GM23338 (cell line): ENCODE measurements around the gene RHOBTB3. TPM values are rescaled to one million over a fixed set of nuclear protein-coding genes. Genes with fewer than 3 reads are reported as not detected.

Experiments used
- ATAC-seq: fragments of 200-7000 bp; cut with Tn5 transposase; 3 replicates; pipeline ENCODE4 v1.9.1; 2020
- DNase-seq: peaks from one replicate; pipeline ENCODE4 v3.0.0-alpha.2; 2015; ENCODE audit warnings: low spot score
- H2AFZ ChIP-seq: fragments of 200-600 bp; sonication (generic); 2 replicates; pipeline ENCODE4 v1.8.0; 2016; ENCODE audit warnings: antibody characterized with exemption, mild to moderate bottlenecking, moderate library complexity
- H3F3A ChIP-seq: fragments of 200-600 bp; sonication (generic); replicated peaks from 2 replicates; pipeline ENCODE4 v1.8.0; 2017; ENCODE audit warnings: antibody characterized with exemption, mixed run types, low read depth
- H3K27ac ChIP-seq: fragments of 200-600 bp; sonication (generic); 2 replicates; pipeline ENCODE4 v1.6.1; 2016; ENCODE audit warnings: low read depth
- H3K27me3 ChIP-seq: fragments of 200-600 bp; sonication (generic); 2 replicates; pipeline ENCODE4 v1.8.0; 2016; ENCODE audit warnings: mild to moderate bottlenecking, mixed run types, moderate library complexity; ENCODE audit not compliant: insufficient read depth
- H3K36me3 ChIP-seq: fragments of 200-600 bp; sonication (generic); 2 replicates; pipeline ENCODE4 v1.8.0; 2016; ENCODE audit warnings: mild to moderate bottlenecking; ENCODE audit not compliant: insufficient read depth
- H3K4me1 ChIP-seq: fragments of 200-600 bp; sonication (generic); 2 replicates; pipeline ENCODE4 v1.8.0; 2016; ENCODE audit warnings: mild to moderate bottlenecking, moderate library complexity; ENCODE audit not compliant: insufficient read depth
- H3K4me2 ChIP-seq: fragments of 200-600 bp; sonication (generic); 2 replicates; pipeline ENCODE4 v1.7.1; 2017; ENCODE audit warnings: mixed run types
- H3K4me3 ChIP-seq: fragments of 200-600 bp; sonication (generic); 2 replicates; pipeline ENCODE4 v1.6.1; 2016; ENCODE audit warnings: mixed run types
- H3K79me2 ChIP-seq: fragments of 200-600 bp; sonication (generic); replicated peaks from 2 replicates; pipeline ENCODE4 v1.8.0; 2017; ENCODE audit warnings: mild to moderate bottlenecking; ENCODE audit not compliant: insufficient read depth
- H3K9me2 ChIP-seq: fragments of 200-600 bp; sonication (generic); 2 replicates; pipeline ENCODE4 v1.8.0; 2017; ENCODE audit not compliant: insufficient read depth
- H4K20me1 ChIP-seq: fragments of 200-600 bp; sonication (generic); replicated peaks from 2 replicates; pipeline ENCODE4 v1.8.0; 2017; ENCODE audit warnings: mild to moderate bottlenecking; ENCODE audit not compliant: insufficient read depth
- H3K27ac Mint-ChIP-seq: 2 replicates; pipeline ENCODE4 v1.8.0; 2020; ENCODE audit warnings: inconsistent platforms, mild to moderate bottlenecking, moderate library complexity, mixed read lengths
- H3K27me3 Mint-ChIP-seq: 3 replicates; pipeline ENCODE4 v1.8.0; 2022; ENCODE audit warnings: low read depth, mild to moderate bottlenecking, moderate library complexity, mixed read lengths, inconsistent platforms; ENCODE audit not compliant: insufficient read depth, poor library complexity
- H3K36me3 Mint-ChIP-seq: 3 replicates; pipeline ENCODE4 v1.8.0; 2021; ENCODE audit warnings: low read depth, mild to moderate bottlenecking, inconsistent platforms, moderate library complexity, mixed read lengths
- H3K4me1 Mint-ChIP-seq: 3 replicates; pipeline ENCODE4 v1.8.0; 2020; ENCODE audit warnings: mild to moderate bottlenecking, inconsistent platforms, mixed read lengths
- H3K4me3 Mint-ChIP-seq: 3 replicates; pipeline ENCODE4 v1.8.0; 2021; ENCODE audit warnings: moderate library complexity, mild to moderate bottlenecking, inconsistent platforms, mixed read lengths
- H3K9me3 Mint-ChIP-seq: 3 replicates; pipeline ENCODE4 v1.8.0; 2020; ENCODE audit warnings: moderate library complexity, mild to moderate bottlenecking, inconsistent platforms, mixed read lengths
- CREB1 ChIP-seq: fragments of 250-450 bp; sonication (Bioruptor Pico); IDR thresholded peaks from 2 replicates; pipeline ENCODE4 v1.5.0; 2020; ENCODE audit warnings: low read depth, mild to moderate bottlenecking, moderate library complexity
- CTCF ChIP-seq, 2 experiments: fragments of 200-600 bp in 1 of 2; sonication (generic) in 1 of 2; conservative IDR thresholded peaks; 2 replicates each; pipeline versions ENCODE4 v1.5.1 to v1.6.1; 2016 to 2017; ENCODE audit warnings: antibody characterized with exemption in 2 of 2, low read depth in 2 of 2, mild to moderate bottlenecking in 2 of 2, moderate library complexity in 1 of 2
- EZH2 ChIP-seq: fragments of 200-600 bp; sonication (generic); IDR thresholded peaks from one replicate; pipeline ENCODE4 v1.8.0; 2017; ENCODE audit warnings: antibody characterized with exemption, mild to moderate bottlenecking, low read depth; ENCODE audit not compliant: unreplicated experiment
- EZH2phosphoT487 ChIP-seq: fragments of 200-600 bp; sonication (generic); IDR thresholded peaks from one replicate; pipeline ENCODE4 v1.8.1; 2018; ENCODE audit warnings: antibody characterized with exemption; ENCODE audit not compliant: unreplicated experiment
- JUNB ChIP-seq: IDR thresholded peaks from one replicate; pipeline ENCODE4 v1.6.1; 2016; ENCODE audit warnings: antibody characterized with exemption; ENCODE audit not compliant: unreplicated experiment
- NANOG ChIP-seq: IDR thresholded peaks from 2 replicates; pipeline ENCODE4 v1.6.1; 2016; ENCODE audit warnings: antibody characterized with exemption, borderline replicate concordance
- POLR2AphosphoS5 ChIP-seq: IDR thresholded peaks from 2 replicates; pipeline ENCODE4 v1.6.1; 2016; ENCODE audit warnings: antibody characterized with exemption, low read depth
- STAT1 ChIP-seq: IDR thresholded peaks from one replicate; pipeline ENCODE4 v1.6.1; 2016; ENCODE audit warnings: antibody characterized with exemption; ENCODE audit not compliant: unreplicated experiment
- ZNF114 ChIP-seq: fragments of 250-450 bp; sonication (Bioruptor Pico); IDR thresholded peaks from 2 replicates; pipeline ENCODE4 v1.5.0; 2020; ENCODE audit warnings: mild to moderate bottlenecking, moderate library complexity
- ZNF331 ChIP-seq: fragments of 250-450 bp; sonication (Bioruptor Pico); IDR thresholded peaks from 2 replicates; pipeline ENCODE4 v1.5.0; 2020; ENCODE audit warnings: low read depth, mild to moderate bottlenecking, moderate library complexity
- polyA plus RNA-seq: library from polyadenylated mRNA; unstranded; fragments of >200 nt; fragmentation: Nextera tagmentation; extraction: Ambion mirVana; gene quantifications from 2 replicates; pipeline ENCODE4 v1.2.1, GENCODE V29; 2016
- total RNA-seq: library from RNA; depleted of rRNA; stranded (reverse); fragments of >200 nt; shearing (Covaris generic); gene quantifications from 2 replicates; pipeline ENCODE4 v1.2.3, GENCODE V29; 2014
- TF ChIP-seq, protein P1 (sequence below): IDR thresholded peaks from one replicate; pipeline ENCODE4 v1.6.1; 2018; ENCODE audit warnings: antibody characterized with exemption; ENCODE audit not compliant: unreplicated experiment
- TF ChIP-seq, protein P2 (sequence below): IDR thresholded peaks from 2 replicates; pipeline ENCODE4 v1.6.1; 2016; ENCODE audit warnings: antibody characterized with exemption
- TF ChIP-seq, protein P3 (sequence below): fragments of 250-450 bp; sonication (Bioruptor Pico); IDR thresholded peaks from 2 replicates; pipeline ENCODE4 v1.5.0; 2020; ENCODE audit warnings: mild to moderate bottlenecking, moderate library complexity

The RHOBTB3 gene
- total and polyA plus RNA-seq, 2 experiments from 2014 or later, result 10.0 to 13.4 TPM

DNA sequence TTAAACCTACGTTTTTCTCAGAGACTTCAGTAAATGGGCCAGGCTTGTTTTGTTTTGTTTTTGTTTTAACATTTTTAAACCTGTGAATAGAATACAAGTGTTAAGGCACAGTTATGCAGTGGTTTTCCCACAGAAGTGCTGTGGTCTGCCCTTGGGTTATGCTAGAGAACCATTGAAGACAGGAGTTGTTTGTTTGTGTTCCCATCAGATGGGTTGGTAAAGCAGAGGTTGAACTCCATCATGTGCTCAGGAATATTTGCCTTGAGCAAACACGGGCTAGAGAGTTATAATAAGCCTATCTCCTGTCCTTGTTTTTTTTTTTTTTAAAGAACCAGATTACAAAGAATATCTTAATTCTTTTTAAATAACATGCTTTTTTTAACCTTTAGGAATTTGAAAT lies 28.5 kb downstream of the RHOBTB3 start:
- H3K27ac Mint-ChIP-seq, result no peak overlapping the region
- DNase-seq (no peak), ATAC-seq (no peak)
- no peak for TF ChIP-seq JUNB
- TF ChIP-seq EZH2phosphoT487, result no peak
- TF ChIP-seq ZNF331, result no peak
- TF ChIP-seq, protein P1, sequence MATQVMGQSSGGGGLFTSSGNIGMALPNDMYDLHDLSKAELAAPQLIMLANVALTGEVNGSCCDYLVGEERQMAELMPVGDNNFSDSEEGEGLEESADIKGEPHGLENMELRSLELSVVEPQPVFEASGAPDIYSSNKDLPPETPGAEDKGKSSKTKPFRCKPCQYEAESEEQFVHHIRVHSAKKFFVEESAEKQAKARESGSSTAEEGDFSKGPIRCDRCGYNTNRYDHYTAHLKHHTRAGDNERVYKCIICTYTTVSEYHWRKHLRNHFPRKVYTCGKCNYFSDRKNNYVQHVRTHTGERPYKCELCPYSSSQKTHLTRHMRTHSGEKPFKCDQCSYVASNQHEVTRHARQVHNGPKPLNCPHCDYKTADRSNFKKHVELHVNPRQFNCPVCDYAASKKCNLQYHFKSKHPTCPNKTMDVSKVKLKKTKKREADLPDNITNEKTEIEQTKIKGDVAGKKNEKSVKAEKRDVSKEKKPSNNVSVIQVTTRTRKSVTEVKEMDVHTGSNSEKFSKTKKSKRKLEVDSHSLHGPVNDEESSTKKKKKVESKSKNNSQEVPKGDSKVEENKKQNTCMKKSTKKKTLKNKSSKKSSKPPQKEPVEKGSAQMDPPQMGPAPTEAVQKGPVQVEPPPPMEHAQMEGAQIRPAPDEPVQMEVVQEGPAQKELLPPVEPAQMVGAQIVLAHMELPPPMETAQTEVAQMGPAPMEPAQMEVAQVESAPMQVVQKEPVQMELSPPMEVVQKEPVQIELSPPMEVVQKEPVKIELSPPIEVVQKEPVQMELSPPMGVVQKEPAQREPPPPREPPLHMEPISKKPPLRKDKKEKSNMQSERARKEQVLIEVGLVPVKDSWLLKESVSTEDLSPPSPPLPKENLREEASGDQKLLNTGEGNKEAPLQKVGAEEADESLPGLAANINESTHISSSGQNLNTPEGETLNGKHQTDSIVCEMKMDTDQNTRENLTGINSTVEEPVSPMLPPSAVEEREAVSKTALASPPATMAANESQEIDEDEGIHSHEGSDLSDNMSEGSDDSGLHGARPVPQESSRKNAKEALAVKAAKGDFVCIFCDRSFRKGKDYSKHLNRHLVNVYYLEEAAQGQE, result no peak
- TF ChIP-seq EZH2, result no peak
- no peak for TF ChIP-seq NANOG
- no peak for TF ChIP-seq CREB1 (CRISPR knock-in tag)
- TF ChIP-seq STAT1, result no peak
- no peak for TF ChIP-seq CTCF (conservative IDR thresholded peaks at IDR 0.05; ENCODE audit: low read depth in 2 of 2)
- TF ChIP-seq, protein P2, sequence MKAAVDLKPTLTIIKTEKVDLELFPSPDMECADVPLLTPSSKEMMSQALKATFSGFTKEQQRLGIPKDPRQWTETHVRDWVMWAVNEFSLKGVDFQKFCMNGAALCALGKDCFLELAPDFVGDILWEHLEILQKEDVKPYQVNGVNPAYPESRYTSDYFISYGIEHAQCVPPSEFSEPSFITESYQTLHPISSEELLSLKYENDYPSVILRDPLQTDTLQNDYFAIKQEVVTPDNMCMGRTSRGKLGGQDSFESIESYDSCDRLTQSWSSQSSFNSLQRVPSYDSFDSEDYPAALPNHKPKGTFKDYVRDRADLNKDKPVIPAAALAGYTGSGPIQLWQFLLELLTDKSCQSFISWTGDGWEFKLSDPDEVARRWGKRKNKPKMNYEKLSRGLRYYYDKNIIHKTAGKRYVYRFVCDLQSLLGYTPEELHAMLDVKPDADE, result no peak
- TF ChIP-seq, protein P3, sequence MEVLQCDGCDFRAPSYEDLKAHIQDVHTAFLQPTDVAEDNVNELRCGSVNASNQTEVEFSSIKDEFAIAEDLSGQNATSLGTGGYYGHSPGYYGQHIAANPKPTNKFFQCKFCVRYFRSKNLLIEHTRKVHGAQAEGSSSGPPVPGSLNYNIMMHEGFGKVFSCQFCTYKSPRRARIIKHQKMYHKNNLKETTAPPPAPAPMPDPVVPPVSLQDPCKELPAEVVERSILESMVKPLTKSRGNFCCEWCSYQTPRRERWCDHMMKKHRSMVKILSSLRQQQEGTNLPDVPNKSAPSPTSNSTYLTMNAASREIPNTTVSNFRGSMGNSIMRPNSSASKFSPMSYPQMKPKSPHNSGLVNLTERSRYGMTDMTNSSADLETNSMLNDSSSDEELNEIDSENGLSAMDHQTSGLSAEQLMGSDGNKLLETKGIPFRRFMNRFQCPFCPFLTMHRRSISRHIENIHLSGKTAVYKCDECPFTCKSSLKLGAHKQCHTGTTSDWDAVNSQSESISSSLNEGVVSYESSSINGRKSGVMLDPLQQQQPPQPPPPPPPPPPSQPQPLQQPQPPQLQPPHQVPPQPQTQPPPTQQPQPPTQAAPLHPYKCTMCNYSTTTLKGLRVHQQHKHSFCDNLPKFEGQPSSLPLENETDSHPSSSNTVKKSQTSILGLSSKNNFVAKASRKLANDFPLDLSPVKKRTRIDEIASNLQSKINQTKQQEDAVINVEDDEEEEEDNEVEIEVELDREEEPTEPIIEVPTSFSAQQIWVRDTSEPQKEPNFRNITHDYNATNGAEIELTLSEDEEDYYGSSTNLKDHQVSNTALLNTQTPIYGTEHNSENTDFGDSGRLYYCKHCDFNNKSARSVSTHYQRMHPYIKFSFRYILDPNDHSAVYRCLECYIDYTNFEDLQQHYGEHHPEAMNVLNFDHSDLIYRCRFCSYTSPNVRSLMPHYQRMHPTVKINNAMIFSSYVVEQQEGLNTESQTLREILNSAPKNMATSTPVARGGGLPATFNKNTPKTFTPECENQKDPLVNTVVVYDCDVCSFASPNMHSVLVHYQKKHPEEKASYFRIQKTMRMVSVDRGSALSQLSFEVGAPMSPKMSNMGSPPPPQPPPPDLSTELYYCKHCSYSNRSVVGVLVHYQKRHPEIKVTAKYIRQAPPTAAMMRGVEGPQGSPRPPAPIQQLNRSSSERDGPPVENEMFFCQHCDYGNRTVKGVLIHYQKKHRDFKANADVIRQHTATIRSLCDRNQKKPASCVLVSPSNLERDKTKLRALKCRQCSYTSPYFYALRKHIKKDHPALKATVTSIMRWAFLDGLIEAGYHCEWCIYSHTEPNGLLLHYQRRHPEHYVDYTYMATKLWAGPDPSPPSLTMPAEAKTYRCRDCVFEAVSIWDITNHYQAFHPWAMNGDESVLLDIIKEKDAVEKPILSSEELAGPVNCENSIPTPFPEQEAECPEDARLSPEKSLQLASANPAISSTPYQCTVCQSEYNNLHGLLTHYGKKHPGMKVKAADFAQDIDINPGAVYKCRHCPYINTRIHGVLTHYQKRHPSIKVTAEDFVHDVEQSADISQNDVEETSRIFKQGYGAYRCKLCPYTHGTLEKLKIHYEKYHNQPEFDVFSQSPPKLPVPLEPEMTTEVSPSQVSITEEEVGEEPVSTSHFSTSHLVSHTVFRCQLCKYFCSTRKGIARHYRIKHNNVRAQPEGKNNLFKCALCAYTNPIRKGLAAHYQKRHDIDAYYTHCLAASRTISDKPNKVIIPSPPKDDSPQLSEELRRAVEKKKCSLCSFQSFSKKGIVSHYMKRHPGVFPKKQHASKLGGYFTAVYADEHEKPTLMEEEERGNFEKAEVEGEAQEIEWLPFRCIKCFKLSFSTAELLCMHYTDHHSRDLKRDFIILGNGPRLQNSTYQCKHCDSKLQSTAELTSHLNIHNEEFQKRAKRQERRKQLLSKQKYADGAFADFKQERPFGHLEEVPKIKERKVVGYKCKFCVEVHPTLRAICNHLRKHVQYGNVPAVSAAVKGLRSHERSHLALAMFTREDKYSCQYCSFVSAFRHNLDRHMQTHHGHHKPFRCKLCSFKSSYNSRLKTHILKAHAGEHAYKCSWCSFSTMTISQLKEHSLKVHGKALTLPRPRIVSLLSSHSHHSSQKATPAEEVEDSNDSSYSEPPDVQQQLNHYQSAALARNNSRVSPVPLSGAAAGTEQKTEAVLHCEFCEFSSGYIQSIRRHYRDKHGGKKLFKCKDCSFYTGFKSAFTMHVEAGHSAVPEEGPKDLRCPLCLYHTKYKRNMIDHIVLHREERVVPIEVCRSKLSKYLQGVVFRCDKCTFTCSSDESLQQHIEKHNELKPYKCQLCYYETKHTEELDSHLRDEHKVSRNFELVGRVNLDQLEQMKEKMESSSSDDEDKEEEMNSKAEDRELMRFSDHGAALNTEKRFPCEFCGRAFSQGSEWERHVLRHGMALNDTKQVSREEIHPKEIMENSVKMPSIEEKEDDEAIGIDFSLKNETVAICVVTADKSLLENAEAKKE (CRISPR knock-in tag), result no peak
- no peak for TF ChIP-seq POLR2AphosphoS5
- no peak for TF ChIP-seq ZNF114 (CRISPR knock-in tag)
- no peaks in the 10 kb centered on the region for H3K36me3 ChIP-seq
- H3K4me1 Mint-ChIP-seq, result no peaks in the 10 kb centered on the region
- no peaks in the 10 kb centered on the region for H3K36me3 Mint-ChIP-seq
- H3K79me2 ChIP-seq, result no peaks in the 10 kb centered on the region
- H3K9me3 Mint-ChIP-seq, result no peaks in the 10 kb centered on the region
- H3K27me3 ChIP-seq, result no peaks in the 10 kb centered on the region
- H3K4me3 Mint-ChIP-seq, result no peak overlapping the region
- H3K27ac ChIP-seq, result no peak overlapping the region
- no peak overlapping the region for H2AFZ ChIP-seq
- H3K27me3 Mint-ChIP-seq, result no peaks in the 10 kb centered on the region
- no peaks in the 10 kb centered on the region for H3F3A ChIP-seq
- H3K4me1 ChIP-seq, result no peaks in the 10 kb centered on the region
- H3K4me3 ChIP-seq, result no peak overlapping the region
- H3K4me2 ChIP-seq, result no peak overlapping the region
- H3K9me2 ChIP-seq, result no peaks in the 10 kb centered on the region
- H4K20me1 ChIP-seq, result no peaks in the 10 kb centered on the region
